Measurements from ENCODE around the gene CYTH3.

- TF ChIP-seq POLR2A (IDR thresholded peaks at IDR 0.05; ENCODE audit: control extremely low read depth in 1 of 2, low read depth in 2 of 2, low read length in 2 of 2): no peak
- no peak for TF ChIP-seq CTCF (IDR thresholded peaks at IDR 0.05; ENCODE audit: control extremely low read depth in 1 of 3, insufficient read depth in 1 of 3, low read depth in 1 of 3, low read length in 3 of 3)
- TF ChIP-seq BRCA1 (IDR thresholded peaks at IDR 0.05; ENCODE audit: low read depth, low read length): no peak
- TF ChIP-seq EGR1 (IDR thresholded peaks at IDR 0.05; ENCODE audit: borderline replicate concordance, low read depth, low read length): no peak
- no peak for TF ChIP-seq MAX (IDR thresholded peaks at IDR 0.05)
- TF ChIP-seq POLR2AphosphoS5 (IDR thresholded peaks at IDR 0.05; ENCODE audit: low read depth, low read length): no peak
- no peak for TF ChIP-seq SIX5 (IDR thresholded peaks at IDR 0.05; ENCODE audit: low read depth, low read length)
- TF ChIP-seq USF2 (IDR thresholded peaks at IDR 0.05; ENCODE audit: low read length): no peak
- TF ChIP-seq RAD21 (IDR thresholded peaks at IDR 0.05 in 1 of 2, conservative IDR thresholded peaks at IDR 0.05 in 1 of 2; ENCODE audit: low read depth in 2 of 2, low read length in 2 of 2): no peak
- TF ChIP-seq CHD1 (IDR thresholded peaks at IDR 0.05; ENCODE audit: low read depth, low read length): no peak
- TF ChIP-seq PHF8 (conservative IDR thresholded peaks at IDR 0.05; ENCODE audit: low read depth, low read length): no peak
- TF ChIP-seq SIN3A (conservative IDR thresholded peaks at IDR 0.05 in 1 of 2, IDR thresholded peaks at IDR 0.05 in 1 of 2; ENCODE audit: low read depth in 1 of 2, low read length in 2 of 2): no peak
- no peak for TF ChIP-seq HDAC6 (IDR thresholded peaks at IDR 0.05; ENCODE audit: low read depth, low read length)
- no peak for TF ChIP-seq ATF3 (IDR thresholded peaks at IDR 0.05; ENCODE audit: insufficient read depth, low read depth, low read length)
Measured at GRCh38 chr7:6180344-6180725, 92.1 kb downstream of the CYTH3 start.

Measured in H1 (cell line).